EH (cell line): ENCODE data around the gene MYCBP2.
"Not testable (repeated sequence)": the region's sequence is repeated elsewhere in the genome, so short reads cannot be mapped to it uniquely, and the experiment has no call there.

Source experiments
- DNase-seq: peaks from one replicate; pipeline ENCODE4 v3.0.0-alpha.2; 2015; ENCODE audit warnings: low read depth

Gene MYCBP2

GRCh38 chr13:77338961-77339401 is 12.1 kb upstream of the MYCBP2 start:
- DNase-seq: no peak

GRCh38 chr13:77338329-77338728 is 11.4 kb upstream of the MYCBP2 start:
- no peak for DNase-seq

- DNase-seq: no peak
Observed at GRCh38 chr13:77337159-77337558, 10.3 kb upstream of the MYCBP2 start.

- no peak for DNase-seq
Observed at GRCh38 chr13:77335543-77335942, 8.6 kb upstream of the MYCBP2 start.

- DNase-seq: no peak
Observed at GRCh38 chr13:77333594-77333993, 6.7 kb upstream of the MYCBP2 start.

GRCh38 chr13:77331421-77331820 is 4.5 kb upstream of the MYCBP2 start:
- DNase-seq: no peak

GRCh38 chr13:77329911-77330584 is 3.2 kb upstream of the MYCBP2 start:
- no peak for DNase-seq

- peak; percentile 98 for DNase-seq
Observed at GRCh38 chr13:77329133-77329910, 2.4 kb upstream of the MYCBP2 start.

- DNase-seq: no peak
Observed at GRCh38 chr13:77328819-77329132, 1.9 kb upstream of the MYCBP2 start.

GRCh38 chr13:77325371-77325980 is 1.4 kb downstream of the MYCBP2 start:
- DNase-seq: peak; percentile 28

GRCh38 chr13:77323858-77324257 is 3.0 kb downstream of the MYCBP2 start:
- DNase-seq: no peak

GRCh38 chr13:77319536-77319935 is 7.4 kb downstream of the MYCBP2 start:
- DNase-seq: no peak

- no peak for DNase-seq
Observed at GRCh38 chr13:77318741-77319140, 8.2 kb downstream of the MYCBP2 start.

- DNase-seq: no peak
Observed at GRCh38 chr13:77316430-77316829, 10.5 kb downstream of the MYCBP2 start.

GRCh38 chr13:77315509-77315908 is 11.4 kb downstream of the MYCBP2 start:
- DNase-seq: not testable (repeated sequence)

GRCh38 chr13:77313923-77314322 is 13.0 kb downstream of the MYCBP2 start:
- DNase-seq: no peak

- DNase-seq: no peak
Observed at GRCh38 chr13:77312311-77312710, 14.6 kb downstream of the MYCBP2 start.

- DNase-seq: peak; percentile 46
Observed at GRCh38 chr13:77310579-77311279, 16.2 kb downstream of the MYCBP2 start.

- DNase-seq: no peak
Observed at GRCh38 chr13:77310161-77310560, 16.7 kb downstream of the MYCBP2 start.

- no peak for DNase-seq
Observed at GRCh38 chr13:77309254-77309653, 17.6 kb downstream of the MYCBP2 start.

GRCh38 chr13:77306458-77306857 is 20.4 kb downstream of the MYCBP2 start:
- no peak for DNase-seq

- DNase-seq: peak; percentile 36
Observed at GRCh38 chr13:77305266-77305665, 21.6 kb downstream of the MYCBP2 start.
